ENCODE data around the gene MAGI2.

Gene MAGI2

GRCh38 chr7:78099715-78100394 is 1353.6 kb downstream of the MAGI2 start:
- DNase-seq, result no peak

- no peak for DNase-seq
These were observed 1357.9 kb downstream of the MAGI2 start for GRCh38 chr7:78095549-78095948.

GRCh38 chr7:78092331-78092730 is 1361.1 kb downstream of the MAGI2 start:
- DNase-seq, result no peak

- DNase-seq, result no peak
These were observed 1362.9 kb downstream of the MAGI2 start for GRCh38 chr7:78090616-78091015.

- no peak for DNase-seq
These were observed 1369.9 kb downstream of the MAGI2 start for GRCh38 chr7:78083476-78084120.

- no peak for DNase-seq
These were observed 1370.9 kb downstream of the MAGI2 start for GRCh38 chr7:78082556-78082955.

GRCh38 chr7:78081888-78082287 is 1371.6 kb downstream of the MAGI2 start:
- DNase-seq, result no peak

- no peak for DNase-seq
These were observed 1372.1 kb downstream of the MAGI2 start for GRCh38 chr7:78081344-78081743.

- DNase-seq, result no peak
These were observed 1372.7 kb downstream of the MAGI2 start for GRCh38 chr7:78080811-78081210.

- DNase-seq, result no peak
These were observed 1373.2 kb downstream of the MAGI2 start for GRCh38 chr7:78080241-78080640.

GRCh38 chr7:78074713-78075112 is 1378.8 kb downstream of the MAGI2 start:
- DNase-seq, result no peak

- no peak for DNase-seq
These were observed 1379.7 kb downstream of the MAGI2 start for GRCh38 chr7:78073609-78074382.

- no peak for DNase-seq
These were observed 1381.3 kb downstream of the MAGI2 start for GRCh38 chr7:78072201-78072590.

GRCh38 chr7:78071491-78072200 is 1381.8 kb downstream of the MAGI2 start:
- no peak for DNase-seq

GRCh38 chr7:78066599-78066998 is 1386.9 kb downstream of the MAGI2 start:
- no peak for DNase-seq

GRCh38 chr7:78063758-78064157 is 1389.7 kb downstream of the MAGI2 start:
- DNase-seq, result no peak

- no peak for DNase-seq
These were observed 1391.3 kb downstream of the MAGI2 start for GRCh38 chr7:78062214-78062613.

GRCh38 chr7:78057571-78057970 is 1395.9 kb downstream of the MAGI2 start:
- no peak for DNase-seq

- DNase-seq, result no peak
These were observed 1397.9 kb downstream of the MAGI2 start for GRCh38 chr7:78055599-78055998.

- DNase-seq, result no peak
These were observed 1398.4 kb downstream of the MAGI2 start for GRCh38 chr7:78055001-78055573.

GRCh38 chr7:78052112-78052511 is 1401.4 kb downstream of the MAGI2 start:
- no peak for DNase-seq

- DNase-seq, result no peak
These were observed 1405.7 kb downstream of the MAGI2 start for GRCh38 chr7:78047800-78048199.

- no peak for DNase-seq
These were observed 1410.3 kb downstream of the MAGI2 start for GRCh38 chr7:78043159-78043558.
